GM10847 (cell line): ENCODE data around the gene SLC6A11.

Source experiments
- POLR2A ChIP-seq: IDR thresholded peaks from 2 replicates; pipeline ENCODE4 v1.6.1; 2011; ENCODE audit not compliant: insufficient read length; ENCODE audit errors: extremely low read depth

The SLC6A11 gene

DNA sequence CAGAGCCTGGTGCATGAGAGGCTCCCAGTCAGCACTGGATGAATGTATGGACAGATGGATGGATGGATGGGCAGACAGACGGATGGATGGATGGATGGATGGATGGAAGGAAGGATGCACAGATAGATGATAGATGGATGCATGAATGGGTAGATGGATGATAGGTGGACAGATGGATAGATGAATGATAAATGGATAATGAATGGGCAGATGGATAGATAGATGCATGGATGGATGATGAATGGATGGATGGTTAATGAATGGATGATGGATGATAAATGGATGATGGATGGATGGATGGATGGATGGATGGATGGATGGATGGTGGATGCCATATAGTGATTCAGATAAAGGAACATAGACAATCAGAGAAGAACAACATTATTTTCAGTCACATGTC lies 71.0 kb downstream of the SLC6A11 start:
- TF ChIP-seq POLR2A, result no peak

DNA sequence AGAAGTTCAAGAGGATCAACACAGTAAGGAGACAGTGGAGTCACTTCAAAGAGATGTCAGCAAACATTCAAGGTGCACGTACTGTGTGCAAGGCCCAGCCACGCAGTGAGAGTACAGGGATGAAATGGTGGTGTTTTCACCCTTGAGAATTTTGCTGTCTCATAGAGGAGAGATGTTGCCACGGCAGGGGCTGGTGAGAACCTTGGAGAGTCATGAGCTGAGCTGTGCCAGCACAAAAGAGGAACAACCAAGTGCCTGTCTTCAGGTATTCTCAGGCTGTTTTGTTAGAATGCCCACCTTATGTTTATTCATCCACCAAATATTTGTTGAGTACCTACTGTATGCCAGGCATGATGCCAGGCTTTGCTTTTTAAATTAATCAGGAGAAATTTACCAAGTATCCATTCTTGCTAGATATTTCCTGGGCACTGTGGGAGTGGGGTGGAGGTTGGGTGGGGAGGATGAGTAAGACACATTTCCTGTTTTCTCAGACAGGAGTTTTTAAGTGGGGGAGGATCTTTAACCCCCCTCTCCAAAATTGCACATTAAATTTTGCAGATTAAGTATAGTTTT lies 72.6 kb downstream of the SLC6A11 start:
- TF ChIP-seq POLR2A, result no peak

DNA sequence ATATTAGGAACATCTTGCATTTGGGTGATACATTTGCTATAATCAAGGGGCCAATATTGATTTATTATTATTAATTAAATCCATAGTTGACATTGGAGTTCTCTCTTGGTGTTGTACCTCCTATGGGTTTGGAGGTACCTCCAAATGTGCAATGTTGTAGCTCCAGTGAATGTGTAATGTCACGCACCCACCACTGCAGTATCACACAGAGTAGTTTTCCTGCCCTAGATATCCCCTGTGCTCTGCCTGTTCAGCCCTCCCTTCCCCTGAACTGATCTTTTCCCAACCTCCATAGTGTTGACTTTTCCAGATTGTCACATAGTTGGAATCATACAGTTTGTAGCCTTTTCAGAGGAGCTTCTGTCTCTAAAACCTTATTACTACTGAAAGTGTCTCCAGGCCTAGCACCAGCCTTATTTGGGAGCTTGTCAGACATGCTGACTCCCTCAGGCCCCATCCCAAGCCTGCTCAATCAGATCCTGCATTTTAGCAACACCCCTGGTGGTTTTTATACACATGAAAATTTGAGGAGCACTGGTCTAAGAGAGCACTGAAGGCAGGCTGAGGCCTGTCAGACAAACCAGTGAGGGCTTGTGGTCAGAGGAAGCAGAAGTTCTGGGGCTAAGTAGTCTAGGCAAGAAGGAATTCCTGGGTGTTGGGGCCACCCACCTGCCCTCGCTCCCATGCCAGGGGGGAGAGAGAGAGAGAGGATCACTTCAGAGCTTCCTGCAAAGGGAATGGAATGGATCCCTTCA lies 73.4 kb downstream of the SLC6A11 start:
- no peak for TF ChIP-seq POLR2A

DNA sequence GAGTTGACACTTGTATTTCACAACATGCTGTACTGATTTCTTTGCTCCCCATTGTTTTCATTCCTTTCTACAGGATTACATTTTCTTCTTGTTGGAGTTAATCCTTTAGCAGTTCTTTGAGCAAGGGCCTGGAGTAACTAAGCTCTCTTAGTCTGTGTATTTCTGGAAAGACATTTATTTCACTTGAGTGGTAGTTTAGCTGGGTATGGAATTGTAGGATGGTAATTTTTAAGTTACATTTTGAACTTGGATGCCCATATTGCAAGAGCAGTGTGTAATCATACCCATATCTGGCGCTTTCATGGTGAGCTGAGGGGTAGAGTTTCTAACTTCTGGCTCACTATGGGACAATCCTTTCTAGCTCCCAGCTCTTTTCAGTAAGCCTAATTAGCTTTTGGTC lies 74.6 kb downstream of the SLC6A11 start:
- no peak for TF ChIP-seq POLR2A

DNA sequence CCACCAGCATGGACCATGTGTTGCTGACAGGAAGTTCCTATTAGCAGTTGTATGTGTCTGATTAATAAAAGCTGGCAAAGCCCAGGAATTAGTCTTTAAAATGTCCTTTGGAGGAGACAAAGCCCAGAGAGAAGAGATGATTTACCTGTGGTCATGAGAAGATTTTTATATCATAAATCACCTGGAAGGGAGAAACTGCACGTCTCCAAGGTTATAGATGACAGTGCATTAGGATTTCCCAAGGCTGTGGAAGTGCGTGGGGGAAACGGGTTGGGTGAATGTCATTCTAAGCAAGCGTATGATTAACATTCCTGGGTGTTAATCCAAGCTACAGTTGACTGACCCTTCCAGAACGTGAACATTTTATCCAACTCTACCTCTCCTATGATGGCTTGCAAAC lies 76.6 kb downstream of the SLC6A11 start:
- TF ChIP-seq POLR2A, result no peak

DNA sequence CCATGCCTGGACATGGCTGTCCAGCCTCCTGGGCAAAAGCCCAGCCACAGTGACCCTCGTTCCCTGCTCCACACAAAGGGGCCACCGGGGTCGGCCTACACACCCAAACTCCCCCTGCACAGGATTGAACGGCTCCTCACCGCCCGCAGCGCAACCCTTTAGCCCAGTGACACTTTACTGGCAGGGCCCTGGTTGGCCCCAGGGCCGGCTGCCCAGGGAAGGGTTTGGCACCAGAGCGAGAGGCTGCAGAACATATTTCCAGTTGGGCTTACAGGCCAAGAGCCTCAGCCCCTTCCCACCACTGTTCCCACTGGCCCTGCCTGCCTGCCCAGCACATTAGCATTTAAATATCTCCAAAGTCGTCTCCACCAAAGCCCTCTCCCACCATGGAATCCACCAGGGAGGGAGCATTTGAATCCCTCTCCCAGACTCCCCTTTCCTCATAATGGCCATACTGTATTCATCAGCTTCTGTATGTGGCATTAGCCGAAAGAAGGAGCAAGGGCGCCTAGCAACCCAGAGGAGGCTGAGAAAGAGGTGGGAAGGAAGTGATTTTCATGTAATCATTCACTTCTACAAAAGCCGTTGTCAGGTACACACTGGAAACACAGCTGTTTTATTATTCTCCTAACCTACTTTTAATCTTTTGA lies 85.4 kb downstream of the SLC6A11 start:
- no peak for TF ChIP-seq POLR2A

DNA sequence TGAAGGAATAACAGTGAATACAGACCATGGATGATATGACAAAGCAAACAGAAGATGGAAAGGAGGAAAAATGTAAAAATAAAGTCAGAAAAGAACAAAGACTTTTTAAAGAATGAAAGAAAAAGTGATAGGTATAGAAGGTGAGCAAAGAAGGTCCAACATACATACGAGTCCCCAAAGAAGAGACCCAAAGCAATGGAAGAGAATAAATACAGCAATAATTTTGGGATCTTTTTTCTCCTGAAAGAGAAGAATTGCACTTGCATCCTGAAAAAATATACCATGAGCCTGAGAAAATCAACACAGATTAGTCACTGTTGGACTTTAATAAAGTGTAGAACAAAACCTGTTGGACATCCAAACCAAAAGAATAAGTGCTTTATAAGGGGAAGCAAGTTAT lies 91.2 kb downstream of the SLC6A11 start:
- no peak for TF ChIP-seq POLR2A

DNA sequence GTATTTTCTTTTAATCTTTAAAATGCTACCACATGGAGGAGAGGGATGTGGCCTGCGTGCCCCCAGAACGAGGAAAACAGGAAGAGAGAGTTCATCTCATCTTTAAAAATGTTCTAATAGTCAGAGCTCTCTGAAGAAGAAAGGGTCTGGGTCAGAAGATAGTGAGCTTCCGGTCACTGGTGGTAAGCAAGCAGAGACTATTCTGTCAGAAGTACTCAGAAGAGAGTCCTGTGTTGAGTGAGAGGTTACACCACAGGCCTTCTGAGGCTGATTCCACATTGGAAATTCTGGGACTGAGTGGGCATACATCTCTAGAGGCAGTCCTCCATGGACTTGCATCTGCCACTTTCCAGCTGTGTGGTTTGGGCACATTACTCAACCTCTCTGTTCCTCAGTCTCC lies 94.3 kb downstream of the SLC6A11 start:
- TF ChIP-seq POLR2A, result no peak

DNA sequence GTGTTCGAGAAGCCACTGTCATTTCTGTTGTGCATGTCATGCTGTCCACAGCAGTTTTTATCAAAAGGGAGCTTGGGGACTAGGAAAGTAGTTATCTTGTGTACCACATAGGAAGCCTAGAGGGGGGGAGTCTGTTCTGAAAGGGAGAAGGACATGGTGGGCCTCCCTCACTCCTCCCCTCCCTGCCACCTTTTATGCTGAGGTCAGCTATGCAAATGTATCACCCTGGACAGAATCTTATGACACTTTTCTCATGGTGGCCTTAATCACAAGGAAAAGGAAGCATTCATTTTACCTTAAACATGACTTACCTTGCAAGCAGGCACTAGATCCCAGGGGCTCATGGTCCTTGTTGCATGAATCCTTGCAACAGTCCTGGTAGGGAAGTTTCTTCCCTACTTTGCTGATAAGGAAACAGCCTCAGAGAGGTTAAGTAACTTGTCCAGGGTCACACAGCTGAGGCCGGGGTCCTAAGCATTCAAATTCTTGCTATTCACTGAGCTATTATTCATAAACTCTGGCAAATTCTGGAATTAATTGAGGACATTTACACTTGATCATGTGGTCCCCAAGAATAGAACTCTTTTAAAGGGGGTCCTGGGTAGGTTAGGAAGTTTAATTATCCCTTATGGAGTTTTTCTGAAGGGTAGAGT lies 95.4 kb downstream of the SLC6A11 start:
- no peak for TF ChIP-seq POLR2A

DNA sequence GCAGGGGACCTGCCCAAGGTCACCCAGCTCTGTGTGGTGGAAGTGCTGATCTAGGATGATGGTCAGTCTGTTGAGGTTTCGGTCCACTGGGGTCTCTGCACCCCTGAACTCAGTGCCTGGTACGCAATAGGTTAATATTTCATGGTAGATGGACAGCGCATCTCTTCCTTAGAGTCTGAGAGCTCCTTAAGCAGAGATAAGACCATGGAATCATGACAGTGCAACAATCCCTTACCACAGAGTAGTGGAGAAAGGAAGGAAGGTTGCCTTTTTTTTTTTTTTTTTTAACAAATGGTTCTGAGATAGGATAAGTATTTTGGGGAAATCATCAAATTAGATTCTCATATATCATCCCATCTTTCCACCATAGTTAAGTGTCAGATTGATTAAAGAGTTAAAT lies 96.8 kb downstream of the SLC6A11 start:
- no peak for TF ChIP-seq POLR2A

DNA sequence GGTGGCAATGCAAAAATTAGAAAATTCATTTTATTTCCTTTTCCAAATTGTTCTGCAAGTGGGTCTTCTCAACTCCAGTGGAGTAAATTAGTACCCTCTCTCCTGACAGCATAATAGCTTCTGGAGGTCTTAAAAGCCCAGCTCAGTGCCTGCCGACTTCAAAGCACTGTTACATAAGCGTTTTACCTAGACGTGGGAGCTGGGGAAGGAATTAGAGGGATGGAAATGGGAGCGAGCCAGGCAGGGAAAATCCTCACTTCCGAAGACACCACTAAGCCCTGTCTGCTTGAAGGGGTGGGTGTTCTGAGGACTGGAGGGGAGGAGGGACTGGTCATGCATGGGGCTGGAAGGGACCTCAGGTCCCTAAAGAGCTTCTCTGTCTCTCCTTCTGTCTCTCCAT lies 99.3 kb downstream of the SLC6A11 start:
- TF ChIP-seq POLR2A, result no peak

DNA sequence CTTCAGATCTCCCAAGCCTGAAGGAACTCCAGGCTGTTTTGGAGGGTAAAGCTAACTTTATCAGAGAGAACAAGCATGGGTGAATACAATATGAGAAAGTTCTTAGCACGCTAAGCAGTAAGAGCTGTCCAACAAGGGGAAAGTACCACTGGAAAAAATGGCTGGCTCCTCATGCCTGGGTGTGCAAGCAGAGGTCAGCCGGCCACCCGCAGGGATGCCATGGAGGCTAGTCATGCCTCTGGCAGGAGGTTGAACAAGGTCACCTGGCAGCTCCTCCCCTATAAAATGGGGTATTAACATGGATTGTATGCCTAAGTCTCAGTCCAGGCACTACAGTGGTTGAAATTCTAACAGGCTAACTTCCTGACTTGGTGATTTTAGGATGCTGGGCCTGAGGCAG lies 101.1 kb downstream of the SLC6A11 start:
- TF ChIP-seq POLR2A, result no peak

DNA sequence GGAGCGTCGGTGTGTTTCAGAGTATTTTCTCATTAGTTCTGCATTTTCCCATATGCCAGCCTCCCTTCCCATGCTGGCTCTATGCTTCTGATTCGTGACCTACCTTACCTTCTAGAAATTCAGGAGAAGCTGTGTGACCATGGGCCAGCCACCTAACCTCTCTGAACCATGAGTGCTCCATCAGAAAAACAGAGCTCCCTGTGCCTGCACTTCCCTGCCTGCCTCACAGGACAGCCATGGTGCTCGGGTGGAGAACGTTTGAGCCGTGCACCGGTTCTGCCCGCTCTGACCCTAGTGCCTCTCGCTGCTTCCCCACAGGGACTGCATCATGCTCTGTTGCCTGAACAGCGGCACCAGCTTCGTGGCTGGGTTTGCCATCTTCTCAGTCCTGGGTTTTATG lies 102.0 kb downstream of the SLC6A11 start:
- TF ChIP-seq POLR2A, result no peak

DNA sequence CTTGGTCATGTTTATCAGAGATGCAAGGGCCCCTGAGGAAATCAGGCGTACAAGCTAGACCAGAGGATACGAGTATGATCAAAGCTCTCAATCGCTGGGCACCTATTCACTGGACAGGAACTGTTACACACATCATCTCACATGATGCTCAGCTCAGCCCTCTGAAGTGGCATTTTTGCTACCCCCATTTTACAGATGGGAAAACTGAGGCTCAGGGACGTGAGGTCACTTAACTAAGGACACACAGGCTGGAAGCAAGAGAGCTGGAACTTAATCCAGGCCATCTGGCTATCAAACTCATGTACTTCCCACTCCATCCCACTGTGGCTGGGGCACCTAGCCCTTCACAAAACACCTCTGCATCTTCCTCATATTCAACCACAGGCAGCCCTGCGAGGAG lies 103.6 kb downstream of the SLC6A11 start:
- TF ChIP-seq POLR2A, result no peak

DNA sequence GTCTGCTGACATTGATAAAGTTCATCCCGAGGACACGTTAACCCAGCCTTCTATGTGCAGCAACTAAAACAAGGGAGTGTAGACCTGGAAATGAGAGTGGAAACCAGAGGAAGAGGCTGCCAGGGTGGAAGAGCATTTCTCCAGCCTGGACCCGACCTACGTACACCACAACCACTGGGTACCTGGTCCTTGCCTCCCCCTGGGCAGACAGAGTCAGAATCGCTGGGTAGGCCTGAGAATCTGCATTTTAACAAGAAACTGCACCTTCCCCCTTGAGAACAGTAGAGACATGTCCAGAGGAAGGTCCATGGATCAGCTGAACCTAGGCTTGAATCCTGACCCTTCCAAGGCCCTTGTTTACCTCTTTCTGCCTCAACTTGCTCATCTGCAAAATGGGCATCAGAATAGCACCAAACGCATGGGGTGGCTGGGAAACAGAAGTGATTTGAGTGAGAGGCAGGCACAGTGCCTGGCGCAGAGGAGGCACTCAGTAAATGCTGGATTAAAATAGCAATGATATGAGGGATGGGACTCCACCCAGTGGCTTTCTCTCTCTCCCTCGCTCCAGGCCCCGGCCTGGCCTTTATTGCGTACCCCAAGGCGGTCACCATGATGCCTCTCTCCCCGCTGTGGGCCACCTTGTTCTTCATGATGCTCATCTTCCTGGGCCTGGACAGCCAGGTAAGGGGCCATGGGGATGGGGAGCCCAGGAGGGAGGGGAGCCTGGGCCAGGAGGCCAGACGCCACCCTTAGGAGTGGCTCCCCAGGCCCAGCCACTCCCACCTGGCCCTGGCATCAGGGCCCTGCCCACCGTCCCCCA lies 109.6 kb downstream of the SLC6A11 start:
- TF ChIP-seq POLR2A, result no peak
